ENCODE data around the gene PSMD1. TPM values are rescaled to one million over a fixed set of nuclear protein-coding genes. Genes with fewer than 3 reads are reported as not detected.

PSMD1 gene
- polyA plus RNA-seq, 3 donors = 107 to 113 (median 109) TPM

DNA sequence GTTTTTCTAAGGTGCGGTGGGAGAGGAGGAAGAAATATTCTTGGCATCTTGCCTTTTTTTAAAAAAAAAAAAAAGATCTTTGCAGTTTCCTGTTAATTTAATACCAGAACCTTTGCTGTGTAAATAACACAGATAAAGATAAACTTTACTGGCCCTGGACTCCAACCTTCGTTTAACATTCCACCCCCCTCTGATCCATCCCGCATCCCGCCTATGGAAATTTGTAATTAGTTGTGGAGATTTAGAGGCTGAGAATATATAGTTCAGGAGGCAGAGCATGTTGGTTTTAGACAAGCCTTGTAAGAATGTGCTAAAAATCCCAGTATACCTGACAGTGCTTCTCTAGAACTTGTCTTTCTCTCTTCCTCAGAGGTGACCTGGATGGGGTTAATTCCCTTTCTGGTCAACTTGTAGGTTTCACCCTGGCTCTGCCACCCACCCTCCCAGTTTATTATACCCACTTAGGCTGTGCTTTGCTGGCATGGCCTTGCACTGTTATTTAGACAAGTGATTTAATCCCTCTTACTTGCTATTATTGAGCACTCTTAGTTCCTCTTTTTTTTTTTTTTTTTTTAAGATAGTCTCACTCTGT, 22.3 kb upstream of the PSMD1 start:
- DNase-seq (ENCODE audit: low read depth in 3 of 3, low spot score in 2 of 3) = no peak

- DNase-seq (ENCODE audit: low read depth in 3 of 3, low spot score in 2 of 3) = no peak
Measured at GRCh38 chr2:231036131-231036530, 20.5 kb upstream of the PSMD1 start.

- no peak for DNase-seq (ENCODE audit: low read depth in 3 of 3, low spot score in 2 of 3)
Measured at GRCh38 chr2:231036578-231037106, 20.0 kb upstream of the PSMD1 start.

DNA sequence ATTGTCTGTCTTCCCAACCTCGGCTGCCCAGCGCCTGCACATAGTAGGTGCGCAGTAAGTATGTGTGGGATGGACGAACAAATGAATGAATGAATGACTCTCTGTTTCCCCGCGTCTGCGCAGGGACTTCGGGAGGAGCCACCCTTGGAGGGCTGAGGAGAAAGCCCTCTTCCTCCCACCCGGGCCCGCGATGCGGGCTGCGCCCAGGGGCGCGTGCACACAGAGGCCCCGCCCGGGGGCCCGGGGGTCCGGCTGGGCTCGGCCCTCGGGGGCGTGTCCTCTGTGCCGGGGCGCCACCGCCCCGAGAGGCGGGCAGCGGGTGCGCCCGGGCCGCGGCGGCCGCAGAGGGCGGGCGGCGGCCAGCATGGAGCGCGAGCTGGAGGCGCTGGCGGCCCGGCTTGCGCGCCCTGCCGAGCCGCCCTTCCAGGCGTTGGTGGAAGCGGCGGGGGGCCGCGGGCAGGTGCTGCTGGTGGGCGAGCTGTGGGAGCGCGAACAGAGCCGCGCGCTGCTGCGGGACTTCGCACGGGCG, 19.4 kb upstream of the PSMD1 start, which contains the start of gene C2orf72:
C2orf72 (plus strand) TSS at position 322 of the 529 bp plus-strand sequence; CDS start at position 365, 43 bp downstream.
- no peak for DNase-seq (ENCODE audit: low read depth in 3 of 3, low spot score in 2 of 3)

- no peak for DNase-seq (ENCODE audit: low read depth in 3 of 3, low spot score in 2 of 3)
Measured at GRCh38 chr2:231037731-231038482, 18.8 kb upstream of the PSMD1 start.

GRCh38 chr2:231038483-231039293, 18.0 kb upstream of the PSMD1 start:
- DNase-seq (ENCODE audit: low read depth in 3 of 3, low spot score in 2 of 3) = no peak

DNA sequence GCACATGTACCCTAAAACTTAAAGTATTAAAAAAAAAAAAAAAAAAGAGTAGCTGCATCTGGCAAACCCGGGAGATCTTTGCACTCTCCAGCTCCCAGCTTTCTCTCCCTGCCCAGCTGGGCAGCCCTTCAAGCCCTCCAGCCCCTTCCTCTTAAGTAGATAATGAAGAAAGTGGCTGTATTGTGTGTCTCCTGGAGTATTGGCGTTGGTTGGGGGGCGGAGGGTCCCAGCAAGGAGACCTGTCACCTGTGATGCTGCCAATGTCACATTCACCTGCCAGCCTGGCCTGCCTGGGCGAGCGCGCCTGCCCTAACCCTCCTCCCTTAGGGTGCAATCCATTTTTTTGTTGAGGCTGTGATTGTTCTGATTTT, 17.4 kb upstream of the PSMD1 start:
- DNase-seq (ENCODE audit: low read depth in 3 of 3, low spot score in 2 of 3) = no peak

- no peak for DNase-seq (ENCODE audit: low read depth in 3 of 3, low spot score in 2 of 3)
Measured at GRCh38 chr2:231039821-231040364, 16.8 kb upstream of the PSMD1 start.

DNA sequence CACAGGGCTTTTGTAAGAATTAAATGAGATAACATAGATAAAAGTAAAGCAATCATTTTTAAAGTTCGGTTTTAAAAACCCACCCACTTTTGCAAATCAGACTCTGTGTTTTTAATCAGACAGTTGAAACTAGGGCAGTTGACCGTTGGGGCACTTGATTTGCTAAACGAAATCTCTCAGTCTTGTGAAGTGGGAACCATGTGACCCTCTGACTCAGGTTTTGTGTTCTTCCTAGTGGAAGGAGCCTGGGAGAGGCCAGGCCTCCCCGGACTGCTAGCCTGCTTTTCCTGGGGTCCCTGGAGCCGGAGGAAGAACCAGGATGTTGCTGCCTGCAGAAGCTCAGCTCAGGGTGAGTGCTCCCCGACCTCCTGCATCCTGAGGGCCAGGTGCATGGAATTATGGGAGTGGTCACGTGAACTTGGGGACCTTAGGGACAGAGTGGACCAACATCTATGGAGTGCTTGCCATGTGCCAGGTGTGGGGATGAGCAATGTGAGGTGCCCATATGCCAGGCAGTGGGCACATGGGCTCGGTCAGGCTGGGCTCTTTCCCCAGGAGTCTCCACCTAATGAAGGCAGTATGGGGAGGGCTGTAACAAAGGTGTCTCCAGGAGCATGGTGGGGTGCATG, 15.5 kb upstream of the PSMD1 start:
- DNase-seq (ENCODE audit: low read depth in 3 of 3, low spot score in 2 of 3) = no peak

- no peak for DNase-seq (ENCODE audit: low read depth in 3 of 3, low spot score in 2 of 3)
Measured at GRCh38 chr2:231043796-231044195, 12.9 kb upstream of the PSMD1 start.

DNA sequence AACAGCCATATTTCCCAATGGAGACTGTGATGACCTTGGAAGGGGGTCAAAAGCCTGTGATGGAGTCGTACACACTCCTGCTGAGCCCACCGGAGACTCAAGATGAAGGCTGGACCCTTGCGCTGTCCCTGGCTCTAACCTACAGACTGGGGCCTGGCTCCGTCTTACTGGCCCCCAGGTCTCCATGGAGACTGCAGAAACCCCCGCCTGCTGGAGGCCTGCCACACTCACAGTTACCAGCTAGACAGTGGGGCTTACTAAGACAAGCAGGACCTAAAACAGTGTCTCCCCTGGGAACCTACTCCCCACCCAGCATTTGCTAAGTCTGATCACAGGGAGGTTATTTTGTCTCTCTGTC, 9.8 kb upstream of the PSMD1 start:
- DNase-seq (ENCODE audit: low read depth in 3 of 3, low spot score in 2 of 3) = no peak

- no peak for DNase-seq (ENCODE audit: low read depth in 3 of 3, low spot score in 2 of 3)
Measured at GRCh38 chr2:231047274-231047922, 9.3 kb upstream of the PSMD1 start.

DNA sequence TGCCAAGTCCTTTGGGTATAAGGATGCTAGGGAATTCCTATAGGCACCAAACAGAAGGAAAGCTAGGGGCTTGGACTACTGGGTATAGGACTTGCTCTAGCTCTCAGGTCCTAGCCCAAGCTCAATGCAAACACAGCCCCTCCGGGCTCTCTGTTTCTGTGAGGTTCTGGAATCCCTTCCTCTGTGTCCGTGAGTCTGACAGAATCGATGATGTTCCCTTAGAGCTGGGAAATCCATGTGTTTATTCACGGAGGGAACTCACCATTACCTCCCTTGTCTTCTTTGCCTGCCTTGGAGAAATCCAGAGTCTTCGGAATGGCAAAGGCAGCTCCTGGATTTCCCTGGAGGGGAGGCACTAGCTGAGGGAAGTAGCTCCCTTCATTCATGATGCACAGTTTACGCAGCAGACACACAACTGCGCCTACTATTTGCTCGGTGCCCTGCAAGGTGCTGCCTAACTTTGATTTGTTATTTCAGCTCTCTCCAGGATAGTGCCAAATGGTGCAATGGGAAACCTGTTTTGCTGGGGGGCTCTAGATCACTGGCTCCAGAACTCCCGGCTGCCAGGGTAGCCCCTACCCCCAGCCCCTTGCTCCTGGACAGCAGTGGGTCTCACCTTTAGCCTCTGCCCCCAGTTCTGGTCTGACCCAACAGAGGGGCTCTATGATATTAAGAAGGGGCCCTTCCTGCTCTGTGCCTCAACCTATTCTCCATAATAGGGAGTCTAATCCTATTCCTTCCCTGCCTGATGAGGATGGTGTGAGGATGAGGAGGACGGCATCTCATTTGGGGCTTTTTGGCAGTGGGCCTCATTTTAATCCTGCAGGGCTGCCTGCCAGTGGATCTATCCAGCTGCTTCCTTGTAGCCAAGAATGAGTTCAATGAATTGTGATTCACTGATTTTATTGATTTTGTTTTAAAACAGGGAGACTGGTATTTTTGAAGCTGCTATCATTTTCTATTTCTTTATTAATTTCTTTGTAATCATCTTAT, 8.4 kb upstream of the PSMD1 start:
- no peak for DNase-seq (ENCODE audit: low read depth in 3 of 3, low spot score in 2 of 3)

DNA sequence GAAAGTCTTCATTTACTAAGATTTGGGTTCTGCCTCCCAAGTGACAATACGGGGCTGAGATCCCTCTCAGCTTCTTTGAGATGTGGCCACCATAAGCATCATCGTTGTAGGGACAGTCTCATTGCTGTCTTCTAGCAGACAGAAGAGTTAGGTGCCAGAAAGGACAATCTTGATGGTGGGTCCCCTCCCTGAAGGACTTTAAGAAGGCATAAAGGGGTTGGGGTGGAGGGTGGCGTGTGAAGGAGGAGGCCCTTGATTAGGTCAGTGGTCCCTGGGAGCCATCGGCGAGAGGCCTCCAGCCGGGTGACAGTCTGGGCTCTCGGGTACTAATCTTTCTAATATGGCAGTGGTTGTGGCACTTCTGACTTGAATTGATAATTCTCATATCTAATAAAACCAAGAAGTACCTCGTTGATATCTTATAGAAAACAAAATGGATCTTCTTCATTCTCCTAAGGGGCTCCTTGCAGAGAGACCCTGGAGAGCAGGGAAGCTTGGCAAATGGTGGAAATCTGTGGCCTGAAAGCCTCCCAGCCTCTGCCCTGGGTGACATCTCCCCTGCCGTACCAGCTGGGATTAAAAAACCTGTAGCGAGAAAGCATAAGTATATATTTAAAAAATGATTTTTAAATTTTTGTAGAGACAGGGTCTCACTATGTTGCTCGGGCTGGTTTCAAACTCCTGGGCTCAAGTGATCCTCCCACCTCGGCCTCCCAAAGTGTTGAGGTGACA, 7.2 kb upstream of the PSMD1 start:
- DNase-seq (ENCODE audit: low read depth in 3 of 3, low spot score in 2 of 3) = no peak

DNA sequence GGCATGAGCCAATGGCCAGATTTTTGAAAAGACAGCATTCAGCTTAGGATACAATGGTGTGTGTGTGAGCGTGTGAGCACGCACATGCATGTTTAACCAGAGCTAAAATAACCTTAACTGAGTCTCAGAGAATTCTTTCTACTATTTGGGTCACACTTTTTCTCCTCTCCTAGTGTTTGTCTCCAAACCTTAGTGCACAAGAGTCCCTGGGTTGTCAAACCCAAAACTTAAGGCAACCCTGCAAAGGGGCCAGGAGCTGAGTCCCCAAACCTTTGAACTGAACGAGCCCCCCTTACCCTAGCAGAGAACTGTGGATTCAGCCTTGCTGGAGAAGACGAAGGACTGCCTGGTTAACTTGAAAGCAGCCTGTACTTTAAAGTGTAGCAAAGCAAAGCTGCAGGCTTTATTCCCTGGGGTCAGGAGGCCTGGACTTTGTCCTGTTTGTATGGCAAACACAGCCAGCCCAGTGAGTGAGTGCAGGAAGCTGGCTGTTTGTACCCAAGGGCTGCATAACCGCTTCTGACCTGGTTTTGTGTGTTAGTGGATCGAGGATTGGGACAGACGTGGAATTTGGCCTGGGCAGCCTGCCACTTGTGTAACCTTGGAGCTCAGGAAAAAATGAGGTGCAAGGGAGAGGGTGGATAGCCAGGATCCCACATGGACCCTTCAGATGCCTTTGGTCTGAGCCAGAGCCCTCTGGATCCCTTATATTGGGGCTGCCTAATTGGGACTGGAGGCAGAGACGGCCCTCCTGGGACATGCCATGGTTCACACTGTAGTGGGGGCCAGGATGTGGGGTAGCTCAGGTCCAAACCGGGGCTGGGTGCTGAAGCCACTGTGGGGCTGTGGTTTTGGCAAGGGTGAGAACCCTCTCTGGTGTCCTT, 6.4 kb upstream of the PSMD1 start:
- DNase-seq (ENCODE audit: low read depth in 3 of 3, low spot score in 2 of 3) = no peak

DNA sequence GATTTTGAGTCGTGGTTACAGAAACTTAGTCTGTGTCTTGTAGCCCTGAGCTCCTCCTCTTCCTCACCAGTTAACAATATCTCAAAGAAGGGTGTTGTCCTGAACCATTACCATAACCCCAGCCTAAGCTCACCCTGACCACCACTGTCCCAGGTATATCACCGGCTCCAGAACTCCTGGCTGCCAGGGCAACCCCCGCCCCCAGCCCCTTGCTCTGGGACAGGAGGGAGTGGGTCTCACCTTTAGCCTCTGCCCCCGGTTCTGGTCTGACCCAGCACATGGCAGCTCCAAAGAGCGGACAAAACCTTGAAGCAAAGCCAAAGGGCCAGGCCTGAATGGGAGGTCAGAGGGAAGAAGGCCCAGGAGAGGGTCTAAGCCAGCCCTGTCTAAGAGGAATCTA, 5.6 kb upstream of the PSMD1 start:
- no peak for DNase-seq (ENCODE audit: low read depth in 3 of 3, low spot score in 2 of 3)

All from right renal cortex interstitium (tissue), 3 donors.